ENCODE measurements around the gene B3GNT3.
A peak's percentile ranks its signal among the peaks of the same experiment; 100 is the strongest.

B3GNT3 gene

DNA sequence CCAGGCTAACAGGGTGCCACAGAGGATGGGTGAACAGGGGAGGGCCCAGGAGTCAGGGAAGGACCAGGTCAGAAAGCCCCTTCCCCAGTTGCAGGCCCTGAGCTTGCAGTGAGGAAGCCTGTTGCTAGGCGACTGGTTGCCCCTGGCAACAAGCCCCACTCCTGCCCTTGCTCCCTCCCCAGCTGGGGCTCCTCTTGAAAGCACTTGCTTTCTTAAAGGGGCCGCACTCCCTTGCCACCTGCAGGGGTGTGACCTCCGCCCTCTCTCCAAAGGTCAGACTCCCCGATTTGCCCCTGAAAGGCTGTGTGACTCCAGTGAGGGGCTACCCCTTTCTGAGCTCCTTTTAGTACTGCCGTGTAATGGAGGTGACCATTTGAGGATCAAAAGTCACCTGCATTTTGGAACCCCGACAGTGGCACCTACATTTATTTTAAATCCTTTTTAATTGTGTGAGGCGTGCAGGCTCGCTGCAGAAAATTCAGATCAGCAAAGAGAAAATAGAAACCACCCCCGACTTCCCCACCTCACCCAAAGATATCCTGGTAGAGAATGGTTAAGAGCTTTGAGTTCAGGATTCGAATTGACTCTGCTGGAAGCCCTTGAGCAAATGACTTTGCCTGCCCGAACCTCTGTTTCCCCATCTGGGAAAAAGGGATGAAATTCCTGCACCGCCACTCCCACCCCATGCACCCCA, 38.8 kb upstream of the B3GNT3 start:
- Histone ChIP-seq H3K4me3 (ENCODE audit: low read length) (no peak overlapping the region), H3K36me3 (ENCODE audit: control insufficient read depth, insufficient read depth, low read length) (no peaks in the 10 kb centered on the region), H3K9ac (ENCODE audit: low read length) (no peak overlapping the region), H3K27ac (ENCODE audit: low read depth, low read length) (no peak overlapping the region), H3K4me1 (ENCODE audit: control insufficient read depth, insufficient read depth, low read length) (no peaks in the 10 kb centered on the region), H3K27me3 (ENCODE audit: control insufficient read depth, insufficient read depth, low read length) (no peaks in the 10 kb centered on the region)

DNA sequence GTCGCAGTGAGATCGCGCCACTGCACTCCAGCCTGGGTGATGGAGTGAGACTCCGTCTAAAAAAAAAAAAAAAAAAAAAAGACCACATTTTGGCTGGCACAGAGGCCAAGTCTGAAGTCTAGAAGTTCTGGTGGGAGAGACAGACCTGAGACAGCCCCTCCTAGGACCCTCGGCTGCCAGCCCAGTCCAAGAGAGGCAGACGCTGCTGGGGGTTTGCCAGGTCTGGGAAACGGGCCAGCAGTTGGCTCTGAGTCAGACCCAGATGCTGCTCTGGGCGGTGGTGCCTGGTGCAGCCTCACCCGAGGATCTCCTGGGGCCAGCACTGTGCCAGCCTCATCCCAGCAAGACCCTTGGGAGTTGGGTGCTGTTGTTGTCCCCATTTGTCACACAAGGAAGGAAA, 37.8 kb upstream of the B3GNT3 start:
- Histone ChIP-seq H3K27me3 (ENCODE audit: control insufficient read depth, insufficient read depth, low read length) (no peaks in the 10 kb centered on the region), H3K4me3 (ENCODE audit: low read length) (no peak overlapping the region), H3K36me3 (ENCODE audit: control insufficient read depth, insufficient read depth, low read length) (no peaks in the 10 kb centered on the region), H3K9ac (ENCODE audit: low read length) (no peak overlapping the region), H3K27ac (ENCODE audit: low read depth, low read length) (no peak overlapping the region), H3K4me1 (ENCODE audit: control insufficient read depth, insufficient read depth, low read length) (no peaks in the 10 kb centered on the region)

DNA sequence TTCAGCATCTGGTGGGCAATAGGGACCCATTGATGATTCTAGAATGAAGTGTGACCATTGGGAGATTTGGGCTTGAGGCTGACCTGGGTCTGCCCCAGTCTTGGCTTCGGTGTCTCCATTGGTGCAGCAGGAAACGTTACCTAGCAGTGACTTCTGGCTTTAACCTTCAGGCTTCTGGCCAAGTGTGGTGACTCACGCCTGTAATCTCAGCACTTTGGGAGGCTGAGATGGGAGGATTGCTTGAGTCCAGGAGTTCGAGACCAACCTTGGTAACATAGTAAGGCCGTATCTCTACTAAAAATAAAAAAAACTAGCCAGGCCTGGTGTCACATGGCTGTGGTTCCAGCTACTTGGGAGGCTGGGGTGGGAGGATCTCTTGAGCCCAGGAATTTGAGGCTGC, 36.4 kb upstream of the B3GNT3 start:
- Histone ChIP-seq H3K27me3 (ENCODE audit: control insufficient read depth, insufficient read depth, low read length) (no peaks in the 10 kb centered on the region), H3K4me1 (ENCODE audit: control insufficient read depth, insufficient read depth, low read length) (no peaks in the 10 kb centered on the region), H3K4me3 (ENCODE audit: low read length) (no peak overlapping the region), H3K27ac (ENCODE audit: low read depth, low read length) (no peak overlapping the region), H3K9ac (ENCODE audit: low read length) (no peak overlapping the region), H3K36me3 (ENCODE audit: control insufficient read depth, insufficient read depth, low read length) (no peaks in the 10 kb centered on the region)

DNA sequence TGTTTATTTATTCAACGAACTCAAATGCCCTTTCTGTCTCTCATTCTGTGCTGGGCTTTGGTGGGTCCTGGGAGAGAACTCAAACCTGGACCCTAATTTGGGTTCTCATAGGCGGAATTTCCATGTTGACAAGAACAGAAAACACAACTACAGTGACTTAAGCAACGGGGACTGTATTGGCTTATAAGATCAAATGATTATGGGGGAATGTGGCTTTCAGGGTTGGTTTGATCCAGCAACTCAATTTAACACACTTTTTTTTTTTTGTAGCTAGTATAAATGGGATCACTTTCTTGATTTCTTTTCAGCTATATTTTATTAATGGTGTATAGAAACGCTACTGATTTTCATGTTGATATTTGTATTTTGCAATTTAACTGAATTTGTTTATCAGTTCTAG, 33.8 kb upstream of the B3GNT3 start:
- no peak overlapping the region for H3K4me3 ChIP-seq (ENCODE audit: low read length)
- H3K27ac ChIP-seq (ENCODE audit: low read depth, low read length): no peak overlapping the region
- H3K27me3 ChIP-seq (ENCODE audit: control insufficient read depth, insufficient read depth, low read length): no peaks in the 10 kb centered on the region
- no peaks in the 10 kb centered on the region for H3K36me3 ChIP-seq (ENCODE audit: control insufficient read depth, insufficient read depth, low read length)
- no peak overlapping the region for H3K9ac ChIP-seq (ENCODE audit: low read length)
- H3K4me1 ChIP-seq (ENCODE audit: control insufficient read depth, insufficient read depth, low read length): no peaks in the 10 kb centered on the region

DNA sequence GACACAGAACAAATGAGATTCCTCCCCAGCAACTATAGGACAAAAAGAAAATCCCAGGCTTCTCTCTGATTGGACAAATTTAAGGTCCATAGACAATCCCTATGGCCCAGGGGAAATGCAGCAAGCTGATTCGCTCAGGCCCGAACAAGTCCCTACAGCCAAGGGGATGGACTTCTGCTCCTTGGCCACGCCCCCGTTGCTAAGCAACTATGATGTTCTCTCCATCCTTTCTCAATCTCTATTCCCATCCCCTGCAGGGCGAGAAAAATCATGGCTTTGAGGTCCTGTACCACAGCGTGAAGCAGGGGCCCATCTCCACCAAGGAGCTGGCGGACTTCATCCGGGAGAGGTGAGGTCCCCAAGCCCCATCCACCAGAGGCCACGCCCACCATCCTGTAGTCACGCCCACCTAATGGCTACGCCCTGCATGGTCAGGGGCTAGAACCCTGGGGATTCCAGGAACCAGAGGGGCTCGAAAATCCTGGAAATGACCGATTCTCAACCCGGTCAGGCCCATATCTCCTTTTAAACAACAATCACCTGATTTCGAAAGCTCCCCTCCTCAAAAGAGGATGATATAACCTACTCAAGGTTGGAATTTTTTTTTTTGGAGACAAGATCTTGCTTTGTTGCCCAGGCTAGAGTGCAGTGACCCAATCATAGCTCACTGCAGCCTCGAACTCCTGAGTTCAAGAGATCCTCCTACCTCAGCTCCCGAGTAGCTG, 32.3 kb upstream of the B3GNT3 start:
- H3K9ac ChIP-seq (ENCODE audit: low read length): no peak overlapping the region
- H3K4me3 ChIP-seq (ENCODE audit: low read length): no peak overlapping the region
- no peak overlapping the region for H3K27ac ChIP-seq (ENCODE audit: low read depth, low read length)
- peaks cover 2% of the 10 kb centered on the region for H3K27me3 ChIP-seq (ENCODE audit: control insufficient read depth, insufficient read depth, low read length)
- H3K36me3 ChIP-seq (ENCODE audit: control insufficient read depth, insufficient read depth, low read length): no peaks in the 10 kb centered on the region
- no peaks in the 10 kb centered on the region for H3K4me1 ChIP-seq (ENCODE audit: control insufficient read depth, insufficient read depth, low read length)

DNA sequence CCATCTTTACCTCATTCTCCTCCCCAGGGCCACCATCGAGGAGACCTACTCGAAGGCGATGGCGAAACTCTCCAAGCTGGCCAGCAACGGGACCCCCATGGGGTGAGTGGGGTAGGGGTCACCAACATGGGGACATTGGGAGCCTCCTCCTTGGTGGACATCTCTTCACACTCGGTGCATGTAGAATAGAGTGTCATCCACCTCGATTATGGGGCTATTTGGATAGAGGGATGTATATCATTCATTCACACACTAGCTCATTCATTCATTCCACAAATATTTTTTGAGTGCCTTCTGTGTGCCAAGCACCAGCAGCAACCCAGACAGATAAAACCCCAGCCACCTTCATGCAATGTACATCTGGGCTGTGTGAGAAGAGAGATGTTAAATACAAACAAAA, 30.6 kb upstream of the B3GNT3 start:
- Histone ChIP-seq H3K36me3 (ENCODE audit: control insufficient read depth, insufficient read depth, low read length) (no peaks in the 10 kb centered on the region), H3K9ac (ENCODE audit: low read length) (no peak overlapping the region), H3K4me3 (ENCODE audit: low read length) (no peak overlapping the region), H3K4me1 (ENCODE audit: control insufficient read depth, insufficient read depth, low read length) (no peaks in the 10 kb centered on the region), H3K27ac (ENCODE audit: low read depth, low read length) (no peak overlapping the region), H3K27me3 (ENCODE audit: control insufficient read depth, insufficient read depth, low read length) (peaks cover 2% of the 10 kb centered on the region)

DNA sequence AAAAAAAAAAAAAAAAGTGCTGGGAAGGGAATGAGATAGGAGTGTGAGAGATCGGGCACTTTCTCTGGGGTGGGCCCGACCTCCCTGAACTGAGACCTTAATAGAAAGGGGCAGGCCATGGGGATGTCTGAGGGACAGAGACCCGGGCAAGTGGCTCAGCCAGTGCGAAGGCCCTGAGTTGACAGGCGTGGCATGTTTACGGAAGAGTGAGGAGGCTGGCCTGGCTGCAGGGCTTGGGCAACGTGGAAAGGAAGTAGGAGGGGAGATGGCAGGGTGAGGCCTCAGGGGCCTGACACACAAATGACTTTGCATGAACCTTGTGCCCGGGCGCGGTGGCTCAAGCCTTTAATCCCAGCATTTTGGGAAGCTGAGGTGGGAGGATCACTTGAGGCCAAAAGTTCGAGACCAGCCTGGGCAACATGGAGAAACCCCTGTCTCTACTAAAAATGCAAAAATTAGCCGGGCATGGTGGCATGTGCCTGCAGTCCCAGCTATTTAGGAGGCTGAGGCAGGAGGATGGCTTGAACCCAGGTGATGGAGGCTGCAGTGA, 29.8 kb upstream of the B3GNT3 start:
- Histone ChIP-seq H3K9ac (ENCODE audit: low read length) (no peak overlapping the region), H3K27me3 (ENCODE audit: control insufficient read depth, insufficient read depth, low read length) (peaks cover 2% of the 10 kb centered on the region), H3K4me1 (ENCODE audit: control insufficient read depth, insufficient read depth, low read length) (no peaks in the 10 kb centered on the region), H3K27ac (ENCODE audit: low read depth, low read length) (no peak overlapping the region), H3K4me3 (ENCODE audit: low read length) (no peak overlapping the region), H3K36me3 (ENCODE audit: control insufficient read depth, insufficient read depth, low read length) (no peaks in the 10 kb centered on the region)

DNA sequence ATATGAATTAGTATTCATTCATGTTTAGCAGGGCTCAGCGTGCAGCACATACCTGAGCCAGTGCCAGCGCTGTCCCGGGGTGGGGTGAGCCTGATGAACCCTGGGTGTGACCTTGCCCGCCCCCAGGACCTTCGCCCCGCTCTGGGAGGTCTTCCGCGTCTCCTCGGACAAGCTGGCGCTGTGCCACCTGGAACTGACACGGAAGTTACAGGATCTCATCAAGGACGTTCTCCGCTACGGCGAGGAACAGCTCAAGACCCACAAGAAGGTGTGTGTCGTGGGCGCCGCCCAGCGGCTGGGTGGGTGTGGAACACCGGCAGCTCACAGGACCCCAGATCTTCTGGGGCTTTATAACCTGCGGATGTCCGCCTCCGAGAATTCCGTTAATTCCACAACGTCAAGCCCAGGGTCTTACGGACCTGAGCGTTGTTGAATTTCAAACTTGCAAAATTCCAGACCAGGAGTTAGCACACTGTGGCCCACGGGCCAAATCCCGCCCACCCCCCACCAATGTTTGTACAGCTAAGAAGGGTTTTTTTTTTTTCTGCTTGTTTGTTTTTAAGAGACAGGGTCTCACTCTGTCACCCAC, 28.3 kb upstream of the B3GNT3 start:
- Histone ChIP-seq H3K4me1 (ENCODE audit: control insufficient read depth, insufficient read depth, low read length) (no peaks in the 10 kb centered on the region), H3K27ac (ENCODE audit: low read depth, low read length) (no peak overlapping the region), H3K4me3 (ENCODE audit: low read length) (peak overlapping the region; percentile 33), H3K9ac (ENCODE audit: low read length) (no peak overlapping the region), H3K27me3 (ENCODE audit: control insufficient read depth, insufficient read depth, low read length) (peaks cover 2% of the 10 kb centered on the region), H3K36me3 (ENCODE audit: control insufficient read depth, insufficient read depth, low read length) (no peaks in the 10 kb centered on the region)

DNA sequence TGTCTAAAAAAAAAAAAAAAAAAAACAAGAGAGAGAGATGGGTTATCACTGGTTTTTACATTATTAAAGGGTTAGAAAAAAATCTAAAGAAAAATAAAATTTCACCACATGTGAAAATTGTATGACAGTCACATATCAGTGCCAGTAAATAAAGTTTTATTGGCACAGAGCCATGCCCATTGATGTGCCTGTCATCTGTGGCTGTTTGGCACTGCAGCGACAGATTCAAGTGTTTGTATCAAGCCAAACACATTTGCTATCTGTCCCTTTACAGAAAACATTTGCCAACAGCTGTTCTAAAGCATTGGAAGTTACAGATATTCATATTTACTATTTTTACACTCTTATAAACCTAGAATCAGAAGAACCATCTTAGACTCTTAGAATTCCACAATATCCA, 27.4 kb upstream of the B3GNT3 start:
- no peak overlapping the region for H3K27ac ChIP-seq (ENCODE audit: low read depth, low read length)
- no peaks in the 10 kb centered on the region for H3K36me3 ChIP-seq (ENCODE audit: control insufficient read depth, insufficient read depth, low read length)

DNA sequence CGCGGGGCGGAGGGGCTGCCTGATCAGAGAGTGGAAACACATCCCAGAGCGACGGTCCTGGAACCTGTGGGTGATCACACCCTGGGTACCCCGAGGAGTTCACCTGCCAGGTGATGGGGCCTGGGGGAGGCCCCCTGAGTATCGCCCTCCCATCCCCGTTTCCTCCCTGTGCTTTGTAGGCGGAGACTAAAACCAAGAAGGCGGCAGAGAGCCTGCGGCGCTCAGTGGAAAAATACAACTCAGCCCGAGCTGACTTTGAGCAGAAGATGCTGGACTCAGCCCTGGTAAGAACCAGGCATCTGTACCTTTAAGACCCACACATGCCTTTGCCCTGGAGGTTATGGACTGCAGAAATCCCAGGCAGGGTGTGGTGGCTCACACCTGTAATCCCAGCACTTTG, 24.3 kb upstream of the B3GNT3 start:
- H3K9ac ChIP-seq (ENCODE audit: low read length): no peak overlapping the region
- no peak overlapping the region for H3K4me3 ChIP-seq (ENCODE audit: low read length)
- no peaks in the 10 kb centered on the region for H3K4me1 ChIP-seq (ENCODE audit: control insufficient read depth, insufficient read depth, low read length)
- H3K27me3 ChIP-seq (ENCODE audit: control insufficient read depth, insufficient read depth, low read length): peaks cover 2% of the 10 kb centered on the region
- H3K27ac ChIP-seq (ENCODE audit: low read depth, low read length): no peak overlapping the region
- no peaks in the 10 kb centered on the region for H3K36me3 ChIP-seq (ENCODE audit: control insufficient read depth, insufficient read depth, low read length)

More for the DNA sequence above, 27.4 kb upstream of the B3GNT3 start:
- no peaks in the 10 kb centered on the region for H3K4me1 ChIP-seq (ENCODE audit: control insufficient read depth, insufficient read depth, low read length)
- no peak overlapping the region for H3K4me3 ChIP-seq (ENCODE audit: low read length)
- H3K27me3 ChIP-seq (ENCODE audit: control insufficient read depth, insufficient read depth, low read length): peaks cover 2% of the 10 kb centered on the region
- H3K9ac ChIP-seq (ENCODE audit: low read length): no peak overlapping the region

DNA sequence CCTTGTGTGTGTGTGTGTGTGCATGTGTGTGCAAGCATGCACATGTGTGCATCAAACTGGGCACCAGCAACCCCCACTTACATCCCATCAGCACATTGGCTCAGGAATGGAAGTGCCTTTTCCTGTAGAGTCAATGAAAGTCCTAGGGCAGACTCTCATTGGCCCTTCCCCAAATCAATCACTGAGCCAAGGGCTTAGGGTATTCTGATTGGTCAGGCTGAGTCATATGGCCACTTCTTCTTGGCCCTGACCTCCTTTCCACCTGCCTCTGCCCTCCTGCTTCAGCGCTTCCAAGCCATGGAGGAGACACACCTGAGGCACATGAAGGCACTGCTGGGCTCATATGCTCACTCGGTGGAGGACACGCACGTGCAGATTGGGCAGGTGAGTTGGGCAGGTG, 22.8 kb upstream of the B3GNT3 start:
- Histone ChIP-seq H3K27me3 (ENCODE audit: control insufficient read depth, insufficient read depth, low read length) (no peaks in the 10 kb centered on the region), H3K4me1 (ENCODE audit: control insufficient read depth, insufficient read depth, low read length) (no peaks in the 10 kb centered on the region), H3K9ac (ENCODE audit: low read length) (no peak overlapping the region), H3K27ac (ENCODE audit: low read depth, low read length) (no peak overlapping the region), H3K36me3 (ENCODE audit: control insufficient read depth, insufficient read depth, low read length) (no peaks in the 10 kb centered on the region), H3K4me3 (ENCODE audit: low read length) (no peak overlapping the region)

DNA sequence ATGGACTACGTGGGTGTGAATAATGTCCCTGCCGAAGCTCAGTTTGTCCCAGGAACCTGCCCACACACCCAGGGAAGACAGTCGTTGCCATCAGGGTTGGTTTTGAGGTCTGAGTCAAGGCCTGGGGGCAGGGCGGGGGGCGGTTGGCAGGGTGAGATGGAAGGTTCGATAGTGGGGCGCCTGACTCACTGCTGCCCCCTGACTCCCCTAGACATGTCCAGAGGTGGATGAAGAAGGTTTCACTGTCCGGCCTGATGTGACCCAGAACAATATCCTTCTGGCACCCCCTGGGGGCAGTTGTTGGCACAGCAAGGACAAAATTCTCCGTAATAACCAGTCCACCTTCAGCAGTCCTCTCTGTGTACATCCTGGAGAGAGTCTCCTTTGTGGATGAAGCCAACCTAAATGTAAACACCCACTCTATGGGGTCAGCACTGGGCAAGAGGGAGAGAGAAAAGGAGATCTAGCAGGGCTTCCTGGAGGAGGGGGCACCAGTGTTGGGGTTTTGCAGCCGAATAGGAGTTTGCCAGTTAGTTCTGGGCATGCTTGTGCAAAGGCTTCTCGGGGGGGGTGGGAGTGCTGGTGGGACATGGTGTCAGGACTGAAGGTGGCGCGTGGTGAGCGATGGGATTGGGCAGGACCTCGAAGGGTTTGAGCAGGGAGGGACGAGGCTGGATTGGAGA, 19.6 kb upstream of the B3GNT3 start:
- Histone ChIP-seq H3K4me3 (ENCODE audit: low read length) (no peak overlapping the region), H3K4me1 (ENCODE audit: control insufficient read depth, insufficient read depth, low read length) (no peaks in the 10 kb centered on the region), H3K27me3 (ENCODE audit: control insufficient read depth, insufficient read depth, low read length) (peaks cover 2% of the 10 kb centered on the region), H3K36me3 (ENCODE audit: control insufficient read depth, insufficient read depth, low read length) (no peaks in the 10 kb centered on the region), H3K9ac (ENCODE audit: low read length) (no peak overlapping the region), H3K27ac (ENCODE audit: low read depth, low read length) (no peak overlapping the region)
